Endothelial cell of umbilical vein (primary cell): ENCODE results near the gene NCS1. TPM values are rescaled to one million over a fixed set of nuclear protein-coding genes. Genes with fewer than 3 reads are reported as not detected.

Experiments used
- BruUV-seq: library from RNA; stranded (reverse); fragments of 400-500 nt; replicated peaks from 2 replicates; lab custom pipeline; 2021; lab: Mats Ljungman, UMichigan
- CTCF ChIA-PET: fragments of 300-600, 350-600 bp; sonication (Branson Sonifier 250); formaldehyde crosslinking; loops from one replicate; lab custom pipeline; 2021; ENCODE audit warnings: antibody characterized with exemption, inconsistent platforms; lab: Charles Lee
- POLR2A ChIA-PET: fragments of 300-600, 350-600 bp; sonication (Branson Sonifier 250); formaldehyde crosslinking; loops from one replicate; lab custom pipeline; 2021; ENCODE audit warnings: antibody characterized with exemption, inconsistent platforms; lab: Charles Lee
- DNase-seq: peaks from one replicate; pipeline ENCODE4 v3.0.0-alpha.2; 2011; ENCODE audit warnings: low read depth, low spot score
- FAIRE-seq: peaks from 2 replicates; lab custom pipeline; 2011; peaks lifted over from hg19 to GRCh38; lab: Jason Lieb, UNC
- H2AFZ ChIP-seq: 2 replicates; pipeline ENCODE4 v1.6.0; 2012; ENCODE audit warnings: low read depth, low read length, control low read depth, inconsistent platforms
- H3K27ac ChIP-seq: 2 replicates; pipeline ENCODE4 v1.5.1; 2011; ENCODE audit warnings: low read depth, mild to moderate bottlenecking, control low read depth, low read length, moderate library complexity; ENCODE audit not compliant: insufficient read depth
- H3K27me3 ChIP-seq, 2 experiments: 2 replicates each; pipeline versions ENCODE4 v1.6.0 to v1.6.1; 2011; ENCODE audit warnings: low read length in 2 of 2, mixed read lengths in 1 of 2; ENCODE audit not compliant: control insufficient read depth in 2 of 2, insufficient read depth in 2 of 2
- H3K36me3 ChIP-seq, 2 experiments: 2 replicates in 1 of 2; 3 replicates in 1 of 2; pipeline ENCODE4 v1.5.1; 2011; ENCODE audit warnings: low read length in 2 of 2, mild to moderate bottlenecking in 1 of 2, moderate library complexity in 1 of 2; ENCODE audit not compliant: control insufficient read depth in 2 of 2, insufficient read depth in 2 of 2; ENCODE audit errors: extremely low read depth in 1 of 2
- H3K4me1 ChIP-seq: 3 replicates; pipeline ENCODE4 v1.5.1; 2011; ENCODE audit warnings: mild to moderate bottlenecking, low read length; ENCODE audit not compliant: control insufficient read depth, insufficient read depth; ENCODE audit errors: extremely low read depth
- H3K4me2 ChIP-seq: 2 replicates; pipeline ENCODE4 v1.6.1; 2011; ENCODE audit warnings: low read length, control low read depth, mixed read lengths; ENCODE audit not compliant: insufficient read depth
- H3K4me3 ChIP-seq, 3 experiments: fragments of 200-600 bp in 1 of 3; sonication (generic), shearing (Covaris generic) in 1 of 3; replicated peaks in 1 of 3; 2 replicates each; pipeline ENCODE4 v1.5.1; 2011 to 2016; ENCODE audit warnings: control low read depth in 3 of 3, low read length in 3 of 3, mild to moderate bottlenecking in 2 of 3, inconsistent platforms in 1 of 3, low read depth in 1 of 3, moderate library complexity in 1 of 3; ENCODE audit not compliant: insufficient read depth in 1 of 3
- H3K79me2 ChIP-seq: 2 replicates; pipeline ENCODE4 v1.6.0; 2012; ENCODE audit warnings: low read length, inconsistent platforms; ENCODE audit not compliant: control insufficient read depth, insufficient read depth
- H3K9ac ChIP-seq: replicated peaks from 2 replicates; pipeline ENCODE3; 2011; ENCODE audit warnings: low read length, control low read depth; ENCODE audit not compliant: insufficient read depth; ENCODE audit errors: extremely low read depth
- H3K9me1 ChIP-seq: replicated peaks from 3 replicates; pipeline ENCODE4 v1.6.0; 2011; ENCODE audit warnings: mild to moderate bottlenecking, low read length; ENCODE audit not compliant: control insufficient read depth, insufficient read depth; ENCODE audit errors: extremely low read depth
- H3K9me3 ChIP-seq: replicated peaks from 2 replicates; pipeline ENCODE4 v1.5.1; 2012; ENCODE audit warnings: low read length, inconsistent platforms; ENCODE audit not compliant: control insufficient read depth, insufficient read depth
- H4K20me1 ChIP-seq: replicated peaks from 2 replicates; pipeline ENCODE3; 2011; ENCODE audit warnings: mild to moderate bottlenecking, low read length; ENCODE audit not compliant: control insufficient read depth, insufficient read depth; ENCODE audit errors: extremely low read depth
- EZH2 ChIP-seq: IDR thresholded peaks from 2 replicates; pipeline ENCODE4 v1.6.1; 2012; ENCODE audit warnings: borderline replicate concordance, low read depth, mild to moderate bottlenecking, moderate library complexity, low read length, inconsistent platforms; ENCODE audit not compliant: severe bottlenecking
- FOS ChIP-seq: IDR thresholded peaks from 2 replicates; pipeline ENCODE4 v1.6.1; 2011; ENCODE audit warnings: mild to moderate bottlenecking, low read length, moderate library complexity, borderline replicate concordance; ENCODE audit not compliant: insufficient read depth
- GATA2 ChIP-seq: IDR thresholded peaks from 2 replicates; pipeline ENCODE4 v1.7.0; 2011; ENCODE audit warnings: low read depth, mild to moderate bottlenecking, moderate library complexity, mixed read lengths, low read length; ENCODE audit not compliant: insufficient read length, insufficient read depth
- JUN ChIP-seq: IDR thresholded peaks from 2 replicates; pipeline ENCODE4 v1.6.1; 2011; ENCODE audit warnings: borderline replicate concordance, low read depth; ENCODE audit not compliant: insufficient read length, insufficient read depth
- MYC ChIP-seq: IDR thresholded peaks from one replicate; pipeline ENCODE4 v1.6.1; 2011; ENCODE audit warnings: mild to moderate bottlenecking, low read depth, low read length
- POLR2A ChIP-seq: IDR thresholded peaks from 2 replicates; pipeline ENCODE4 v1.6.1; 2012; ENCODE audit warnings: low read depth, mild to moderate bottlenecking, control low read depth, low read length
- POLR2AphosphoS5 ChIP-seq: IDR thresholded peaks from 2 replicates; pipeline ENCODE4 v1.6.1; 2012; ENCODE audit warnings: low read depth, mild to moderate bottlenecking, control low read depth, low read length, moderate library complexity; ENCODE audit not compliant: insufficient read depth
- dilution Hi-C: fragments of 300-500 bp; cut with MboI; formaldehyde crosslinking; loops from one replicate; pipeline ENCODE4 v1.15.0; 2019; ENCODE audit warnings: low sequenced_read_pairs; ENCODE audit not compliant: extremely low pct_ligation_motif_present
- intact Hi-C: fragments of 100-400 bp; cut with micrococcal nuclease; formaldehyde crosslinking; loops from one replicate; pipeline ENCODE4 v1.10.0; 2022
- polyA plus RNA-seq, 4 experiments: library from polyadenylated mRNA; depleted of rRNA in 3 of 4; stranded (reverse) in 3 of 4; unstranded in 1 of 4; fragments of >200 nt; gene quantifications; 2 replicates each; pipeline versions ENCODE4 v1.2.1 to v1.2.3, GENCODE V29; 2011 to 2012; ENCODE audit warnings: missing spikeins in 1 of 4
- total RNA-seq: library from RNA; stranded (reverse); gene quantifications from 2 replicates; pipeline ENCODE4 v1.2.3, GENCODE V29; 2021
- TF ChIP-seq, protein P1 (sequence below): IDR thresholded peaks from 2 replicates; pipeline ENCODE4 v1.6.1; 2011; ENCODE audit not compliant: insufficient read depth, insufficient read length
- TF ChIP-seq, protein P2 (sequence below), 2 donors: IDR thresholded peaks; 1 replicate in 1 of 2; 2 replicates in 1 of 2; pipeline ENCODE4 v1.5.1; 2011; ENCODE audit warnings: low read length in 2 of 2, mild to moderate bottlenecking in 2 of 2, moderate library complexity in 2 of 2, control low read depth in 1 of 2, inconsistent platforms in 1 of 2, low read depth in 1 of 2; ENCODE audit not compliant: insufficient read depth in 1 of 2; ENCODE audit errors: extremely low read depth in 1 of 2

Gene NCS1
- total and polyA plus RNA-seq, 2 donors (not counting 3 experiments of a cell fraction or from before 2014, with no cell fraction given), result 53.6 to 77.4 TPM

DNA sequence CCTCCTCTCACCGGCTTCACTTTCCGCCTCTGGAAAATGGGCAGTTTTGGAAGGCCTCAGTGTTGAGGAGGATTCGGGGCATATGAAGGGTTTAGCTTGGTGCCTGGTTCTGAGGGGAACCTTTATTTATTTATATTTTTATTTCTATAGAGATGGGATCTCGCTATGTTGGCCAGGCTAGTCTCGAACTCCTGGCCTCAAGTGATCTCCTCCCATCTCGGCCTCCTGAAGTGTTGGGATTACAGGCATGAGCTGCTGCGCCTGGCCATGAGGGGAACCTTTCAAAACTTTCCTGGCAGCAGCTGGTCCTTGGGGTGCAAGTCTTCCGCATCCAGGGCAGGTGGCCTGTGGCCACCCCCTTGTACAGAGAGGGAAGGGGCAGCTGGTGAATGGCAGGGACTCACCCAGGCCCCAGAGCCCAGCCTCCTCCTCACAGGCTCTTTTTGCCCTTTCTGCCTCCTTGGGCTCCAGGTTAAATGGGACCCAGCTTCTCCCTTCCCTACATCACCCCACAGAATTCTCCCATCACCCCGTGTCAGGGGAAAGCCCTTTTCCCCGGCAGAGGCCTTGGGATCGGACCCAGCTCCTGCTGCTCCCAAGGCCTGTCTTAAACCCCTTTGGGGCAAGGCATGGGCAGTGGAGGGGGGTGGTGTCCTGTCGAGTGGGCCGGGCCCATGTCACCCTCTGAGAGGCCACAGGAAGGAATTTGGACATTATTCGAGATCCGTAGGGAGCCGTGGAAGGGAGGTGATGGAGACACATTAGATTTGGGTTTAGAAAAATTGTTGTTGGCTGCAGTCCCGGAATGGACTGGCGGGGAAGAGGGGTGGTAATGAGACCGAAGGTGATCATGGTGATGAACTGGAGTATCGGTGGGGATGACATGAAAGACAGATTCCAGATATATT is 5.9 kb downstream of the NCS1 start:
- no peak for FAIRE-seq
- ChIA-PET POLR2A (no interaction called here), CTCF (interaction anchor here (1.1 kb wide), 1 partner anchor 58 kb away, joined by 3 read pairs; no protein-coding TSS in a partner anchor)
- Histone ChIP-seq H3K36me3 (peaks cover 0 to 4% of the 10 kb centered on the region in 2 experiments), H4K20me1 (no peaks in the 10 kb centered on the region), H3K9me3 (no peaks in the 10 kb centered on the region), H3K4me2 (no peak overlapping the region), H3K27ac (no peak overlapping the region), H3K27me3 (no peaks in the 10 kb centered on the region), H3K4me3 (no peak overlapping the region), H3K9ac (no peak overlapping the region), H3K9me1 (no peaks in the 10 kb centered on the region), H3K79me2 (peaks cover 84% of the 10 kb centered on the region), H2AFZ (no peak overlapping the region), H3K4me1 (peaks cover 6% of the 10 kb centered on the region)
- BruUV-seq, result no TSS peak
- DNase-seq, result no peak
- no peak for TF ChIP-seq POLR2AphosphoS5
- TF ChIP-seq, protein P1, sequence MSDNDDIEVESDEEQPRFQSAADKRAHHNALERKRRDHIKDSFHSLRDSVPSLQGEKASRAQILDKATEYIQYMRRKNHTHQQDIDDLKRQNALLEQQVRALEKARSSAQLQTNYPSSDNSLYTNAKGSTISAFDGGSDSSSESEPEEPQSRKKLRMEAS, result no peak
- no peak for TF ChIP-seq FOS
- no peak for TF ChIP-seq GATA2
- no peak for TF ChIP-seq POLR2A
- no peak for TF ChIP-seq EZH2
- no peak for TF ChIP-seq JUN
- TF ChIP-seq MYC, result no peak
- TF ChIP-seq, protein P2, sequence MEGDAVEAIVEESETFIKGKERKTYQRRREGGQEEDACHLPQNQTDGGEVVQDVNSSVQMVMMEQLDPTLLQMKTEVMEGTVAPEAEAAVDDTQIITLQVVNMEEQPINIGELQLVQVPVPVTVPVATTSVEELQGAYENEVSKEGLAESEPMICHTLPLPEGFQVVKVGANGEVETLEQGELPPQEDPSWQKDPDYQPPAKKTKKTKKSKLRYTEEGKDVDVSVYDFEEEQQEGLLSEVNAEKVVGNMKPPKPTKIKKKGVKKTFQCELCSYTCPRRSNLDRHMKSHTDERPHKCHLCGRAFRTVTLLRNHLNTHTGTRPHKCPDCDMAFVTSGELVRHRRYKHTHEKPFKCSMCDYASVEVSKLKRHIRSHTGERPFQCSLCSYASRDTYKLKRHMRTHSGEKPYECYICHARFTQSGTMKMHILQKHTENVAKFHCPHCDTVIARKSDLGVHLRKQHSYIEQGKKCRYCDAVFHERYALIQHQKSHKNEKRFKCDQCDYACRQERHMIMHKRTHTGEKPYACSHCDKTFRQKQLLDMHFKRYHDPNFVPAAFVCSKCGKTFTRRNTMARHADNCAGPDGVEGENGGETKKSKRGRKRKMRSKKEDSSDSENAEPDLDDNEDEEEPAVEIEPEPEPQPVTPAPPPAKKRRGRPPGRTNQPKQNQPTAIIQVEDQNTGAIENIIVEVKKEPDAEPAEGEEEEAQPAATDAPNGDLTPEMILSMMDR (IDR thresholded peaks at IDR 0.05; ENCODE audit: extremely low read depth in 1 of 2, insufficient read depth in 1 of 2, low read depth in 1 of 2, low read length in 2 of 2), result no peak
- intact Hi-C loops, result no loop called here
- dilution Hi-C loops, result no loop called here
